Loucy (cell line): ENCODE results near the gene ACAP2.
A peak's percentile ranks its signal among the peaks of the same experiment; 100 is the strongest.

ENCODE experiments used
- H2AFZ ChIP-seq: fragments of 200-600 bp; sonication (generic); 2 replicates; pipeline ENCODE4 v1.6.0; 2016; ENCODE audit warnings: antibody characterized with exemption, mild to moderate bottlenecking, low read length, moderate library complexity
- H3F3A ChIP-seq: fragments of 200-600 bp; 2 replicates; pipeline ENCODE4 v1.6.0; 2016; ENCODE audit warnings: antibody characterized with exemption, low read depth, mild to moderate bottlenecking
- H3K27me3 ChIP-seq: fragments of 200-600 bp; sonication (generic); 2 replicates; pipeline ENCODE4 v1.6.1; 2014; ENCODE audit warnings: low read length, mild to moderate bottlenecking; ENCODE audit not compliant: insufficient read depth, poor library complexity, severe bottlenecking
- H3K36me3 ChIP-seq: fragments of 200-600 bp; sonication (generic); 2 replicates; pipeline ENCODE4 v1.6.1; 2016; ENCODE audit warnings: low read length; ENCODE audit not compliant: insufficient read depth
- H3K4me1 ChIP-seq: fragments of 200-600 bp; sonication (generic); 2 replicates; pipeline ENCODE4 v1.5.1; 2014; ENCODE audit warnings: low read length, mild to moderate bottlenecking; ENCODE audit not compliant: insufficient read depth, poor library complexity, severe bottlenecking
- H3K4me2 ChIP-seq: fragments of 200-600 bp; sonication (generic); 2 replicates; pipeline ENCODE4 v1.6.0; 2014; ENCODE audit warnings: antibody characterized with exemption, low read length, low read depth, mild to moderate bottlenecking; ENCODE audit not compliant: poor library complexity, severe bottlenecking
- H3K4me3 ChIP-seq: fragments of 200-600 bp; sonication (generic); 2 replicates; pipeline ENCODE4 v1.5.1; 2014; ENCODE audit warnings: low read length, mild to moderate bottlenecking, mixed read lengths; ENCODE audit not compliant: poor library complexity, severe bottlenecking
- H3K79me2 ChIP-seq: fragments of 200-600 bp; sonication (generic); 2 replicates; pipeline ENCODE4 v1.6.1; 2014; ENCODE audit warnings: low read length; ENCODE audit not compliant: insufficient read depth
- H3K9ac ChIP-seq: fragments of 200-600 bp; sonication (generic); 2 replicates; pipeline ENCODE4 v1.6.0; 2014; ENCODE audit warnings: mild to moderate bottlenecking, low read depth, low read length, moderate library complexity; ENCODE audit not compliant: poor library complexity, severe bottlenecking
- H3K9me2 ChIP-seq: fragments of 200-600 bp; sonication (generic); replicated peaks from 2 replicates; pipeline ENCODE4 v1.6.1; 2016; ENCODE audit warnings: low read depth, low read length, mixed read lengths
- H3K9me3 ChIP-seq: fragments of 200-600 bp; sonication (generic); 2 replicates; pipeline ENCODE4 v1.6.1; 2014; ENCODE audit warnings: mild to moderate bottlenecking, antibody characterized with exemption, low read length, low read depth; ENCODE audit not compliant: insufficient read depth
- H4K20me1 ChIP-seq: fragments of 200-600 bp; sonication (generic); 2 replicates; pipeline ENCODE4 v1.6.0; 2014; ENCODE audit warnings: antibody characterized with exemption, low read length, mild to moderate bottlenecking; ENCODE audit not compliant: insufficient read depth, poor library complexity, severe bottlenecking
- EZH2phosphoT487 ChIP-seq: fragments of 200-600 bp; IDR thresholded peaks from 2 replicates; pipeline ENCODE4 v1.6.1; 2018; ENCODE audit warnings: antibody characterized with exemption, mild to moderate bottlenecking, moderate library complexity, borderline replicate concordance
- TF ChIP-seq, protein P1 (sequence below): fragments of 200-600 bp; sonication (generic); conservative IDR thresholded peaks from 2 replicates; pipeline ENCODE4 v1.5.1; 2014; ENCODE audit warnings: mild to moderate bottlenecking, antibody characterized with exemption, low read length

ACAP2 gene

GRCh38 chr3:195447201-195447600 lies 4.4 kb upstream of the ACAP2 start:
- Histone ChIP-seq H3K9ac (no peak overlapping the region), H3K27me3 (no peaks in the 10 kb centered on the region), H3K4me1 (peaks cover 9% of the 10 kb centered on the region), H3K9me3 (no peaks in the 10 kb centered on the region), H3K36me3 (no peaks in the 10 kb centered on the region), H3K79me2 (peaks cover 3% of the 10 kb centered on the region), H3F3A (no peaks in the 10 kb centered on the region), H3K4me2 (no peak overlapping the region), H2AFZ (no peak overlapping the region), H4K20me1 (peaks cover 2% of the 10 kb centered on the region), H3K4me3 (no peak overlapping the region), H3K9me2 (no peaks in the 10 kb centered on the region)
- TF ChIP-seq, protein P1, sequence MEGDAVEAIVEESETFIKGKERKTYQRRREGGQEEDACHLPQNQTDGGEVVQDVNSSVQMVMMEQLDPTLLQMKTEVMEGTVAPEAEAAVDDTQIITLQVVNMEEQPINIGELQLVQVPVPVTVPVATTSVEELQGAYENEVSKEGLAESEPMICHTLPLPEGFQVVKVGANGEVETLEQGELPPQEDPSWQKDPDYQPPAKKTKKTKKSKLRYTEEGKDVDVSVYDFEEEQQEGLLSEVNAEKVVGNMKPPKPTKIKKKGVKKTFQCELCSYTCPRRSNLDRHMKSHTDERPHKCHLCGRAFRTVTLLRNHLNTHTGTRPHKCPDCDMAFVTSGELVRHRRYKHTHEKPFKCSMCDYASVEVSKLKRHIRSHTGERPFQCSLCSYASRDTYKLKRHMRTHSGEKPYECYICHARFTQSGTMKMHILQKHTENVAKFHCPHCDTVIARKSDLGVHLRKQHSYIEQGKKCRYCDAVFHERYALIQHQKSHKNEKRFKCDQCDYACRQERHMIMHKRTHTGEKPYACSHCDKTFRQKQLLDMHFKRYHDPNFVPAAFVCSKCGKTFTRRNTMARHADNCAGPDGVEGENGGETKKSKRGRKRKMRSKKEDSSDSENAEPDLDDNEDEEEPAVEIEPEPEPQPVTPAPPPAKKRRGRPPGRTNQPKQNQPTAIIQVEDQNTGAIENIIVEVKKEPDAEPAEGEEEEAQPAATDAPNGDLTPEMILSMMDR, result no peak
- TF ChIP-seq EZH2phosphoT487, result no peak

DNA sequence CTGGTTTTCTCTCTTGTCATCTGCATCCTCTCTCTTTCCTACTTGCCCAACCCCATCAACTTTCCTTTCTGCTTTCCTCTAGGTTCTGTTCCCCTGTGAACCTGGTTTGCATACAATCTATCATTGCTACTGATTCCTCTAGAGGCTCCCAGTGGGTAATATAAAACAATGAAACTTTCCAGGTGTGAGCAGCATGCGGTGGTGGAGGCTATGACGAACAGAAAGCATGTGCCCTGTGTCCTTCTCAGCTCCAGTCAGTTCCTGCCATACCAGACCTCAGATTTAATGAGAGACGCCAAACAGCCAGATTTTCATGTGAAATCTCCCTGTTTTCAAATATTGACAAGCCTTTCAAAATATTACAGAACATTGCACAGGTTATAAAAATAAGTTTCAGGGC lies 3.5 kb upstream of the ACAP2 start:
- no peak overlapping the region for H3K4me2 ChIP-seq
- peaks cover 11% of the 10 kb centered on the region for H3K79me2 ChIP-seq
- H3K9me2 ChIP-seq, result no peaks in the 10 kb centered on the region
- H3K4me3 ChIP-seq, result no peak overlapping the region
- H3K4me1 ChIP-seq, result peaks cover 13% of the 10 kb centered on the region
- H3K9me3 ChIP-seq, result no peaks in the 10 kb centered on the region
- TF ChIP-seq, protein P1, result no peak
- no peak for TF ChIP-seq EZH2phosphoT487
- H2AFZ ChIP-seq, result no peak overlapping the region; the same call in 1 of the 2 replicates
- H3F3A ChIP-seq, result no peaks in the 10 kb centered on the region
- no peak overlapping the region for H3K9ac ChIP-seq
- no peaks in the 10 kb centered on the region for H3K27me3 ChIP-seq
- H3K36me3 ChIP-seq, result no peaks in the 10 kb centered on the region
- peaks cover 7% of the 10 kb centered on the region for H4K20me1 ChIP-seq

DNA sequence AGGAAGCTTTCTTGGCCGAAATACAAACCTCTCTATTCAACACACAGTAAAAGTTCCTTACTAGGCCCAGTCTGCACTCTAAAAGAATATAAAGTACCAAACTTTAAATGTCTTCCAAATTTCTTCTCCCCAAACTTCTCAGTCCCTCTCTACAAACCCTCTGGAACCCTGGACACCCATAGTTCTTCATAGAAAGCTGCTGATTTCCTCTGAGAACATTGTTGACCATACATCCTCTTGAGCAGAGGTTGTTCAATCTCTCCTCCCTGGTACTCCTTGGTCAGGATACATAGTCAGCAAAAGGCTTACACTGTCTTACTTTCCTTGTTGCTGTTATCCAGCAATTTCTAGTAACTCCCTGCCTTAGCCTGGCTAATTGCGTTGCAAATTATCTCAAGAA lies 3.1 kb upstream of the ACAP2 start:
- no peaks in the 10 kb centered on the region for H3F3A ChIP-seq
- no peaks in the 10 kb centered on the region for H3K9me2 ChIP-seq
- no peaks in the 10 kb centered on the region for H3K36me3 ChIP-seq
- no peaks in the 10 kb centered on the region for H3K9me3 ChIP-seq
- no peak overlapping the region for H3K4me2 ChIP-seq
- H3K79me2 ChIP-seq, result peaks cover 16% of the 10 kb centered on the region
- peak overlapping the region; percentile 43 for H2AFZ ChIP-seq
- H3K27me3 ChIP-seq, result no peaks in the 10 kb centered on the region
- H3K4me1 ChIP-seq, result peaks cover 18% of the 10 kb centered on the region
- no peak overlapping the region for H3K9ac ChIP-seq
- no peak overlapping the region for H3K4me3 ChIP-seq
- peaks cover 12% of the 10 kb centered on the region for H4K20me1 ChIP-seq
- TF ChIP-seq, protein P1, result no peak
- TF ChIP-seq EZH2phosphoT487, result no peak
